GM18502 (cell line): ENCODE data around the gene VWA3A.
A peak's percentile ranks its signal among the peaks of the same experiment; 100 is the strongest.

Experiments used
- ATAC-seq: cut with Tn5 transposase; IDR thresholded peaks from one replicate; pipeline ENCODE4 v1.9.1; 2021; ENCODE audit warnings: mild to moderate bottlenecking; ENCODE audit not compliant: unreplicated experiment, poor library complexity

VWA3A gene

GRCh38 chr16:22177968-22178930 lies 85.9 kb downstream of the VWA3A start:
- no peak for ATAC-seq

- no peak for ATAC-seq
Observed at GRCh38 chr16:22181426-22181825, 89.1 kb downstream of the VWA3A start.

GRCh38 chr16:22181843-22182242 lies 89.5 kb downstream of the VWA3A start:
- ATAC-seq, result no peak

- ATAC-seq, result no peak
Observed at GRCh38 chr16:22183335-22183734, 91.0 kb downstream of the VWA3A start.

- ATAC-seq, result no peak
Observed at GRCh38 chr16:22183901-22184614, 91.7 kb downstream of the VWA3A start.

- no peak for ATAC-seq
Observed at GRCh38 chr16:22184615-22184968, 92.3 kb downstream of the VWA3A start.

GRCh38 chr16:22186517-22186916 lies 94.2 kb downstream of the VWA3A start:
- ATAC-seq, result no peak

GRCh38 chr16:22188267-22188594 lies 95.9 kb downstream of the VWA3A start:
- ATAC-seq, result no peak

- no peak for ATAC-seq
Observed at GRCh38 chr16:22188595-22189442, 96.5 kb downstream of the VWA3A start.

GRCh38 chr16:22189473-22190080 lies 97.2 kb downstream of the VWA3A start:
- no peak for ATAC-seq

- ATAC-seq, result peak; percentile 69
Observed at GRCh38 chr16:22190081-22190775, 97.9 kb downstream of the VWA3A start.

GRCh38 chr16:22190776-22191531 lies 98.6 kb downstream of the VWA3A start:
- ATAC-seq, result peak; percentile 42

GRCh38 chr16:22191532-22192260 lies 99.4 kb downstream of the VWA3A start:
- ATAC-seq, result no peak

- peak; percentile 22 for ATAC-seq
Observed at GRCh38 chr16:22192261-22193062, 100.1 kb downstream of the VWA3A start.

GRCh38 chr16:22193063-22193411 lies 100.7 kb downstream of the VWA3A start:
- ATAC-seq, result no peak

GRCh38 chr16:22194707-22195444 lies 102.5 kb downstream of the VWA3A start:
- ATAC-seq, result no peak

GRCh38 chr16:22195445-22195694 lies 103.0 kb downstream of the VWA3A start:
- no peak for ATAC-seq
